HG02798 (cell line): ENCODE data around the gene TSBP1.

ENCODE experiments used
- ATAC-seq: cut with Tn5 transposase; IDR thresholded peaks from one replicate; pipeline ENCODE4 v1.9.1; 2021; ENCODE audit warnings: mild to moderate bottlenecking; ENCODE audit not compliant: unreplicated experiment, poor library complexity

Gene TSBP1, protein sequence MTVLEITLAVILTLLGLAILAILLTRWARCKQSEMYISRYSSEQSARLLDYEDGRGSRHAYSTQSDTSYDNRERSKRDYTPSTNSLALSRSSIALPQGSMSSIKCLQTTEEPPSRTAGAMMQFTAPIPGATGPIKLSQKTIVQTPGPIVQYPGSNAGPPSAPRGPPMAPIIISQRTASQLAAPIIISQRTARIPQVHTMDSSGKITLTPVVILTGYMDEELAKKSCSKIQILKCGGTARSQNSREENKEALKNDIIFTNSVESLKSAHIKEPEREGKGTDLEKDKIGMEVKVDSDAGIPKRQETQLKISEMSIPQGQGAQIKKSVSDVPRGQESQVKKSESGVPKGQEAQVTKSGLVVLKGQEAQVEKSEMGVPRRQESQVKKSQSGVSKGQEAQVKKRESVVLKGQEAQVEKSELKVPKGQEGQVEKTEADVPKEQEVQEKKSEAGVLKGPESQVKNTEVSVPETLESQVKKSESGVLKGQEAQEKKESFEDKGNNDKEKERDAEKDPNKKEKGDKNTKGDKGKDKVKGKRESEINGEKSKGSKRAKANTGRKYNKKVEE

DNA sequence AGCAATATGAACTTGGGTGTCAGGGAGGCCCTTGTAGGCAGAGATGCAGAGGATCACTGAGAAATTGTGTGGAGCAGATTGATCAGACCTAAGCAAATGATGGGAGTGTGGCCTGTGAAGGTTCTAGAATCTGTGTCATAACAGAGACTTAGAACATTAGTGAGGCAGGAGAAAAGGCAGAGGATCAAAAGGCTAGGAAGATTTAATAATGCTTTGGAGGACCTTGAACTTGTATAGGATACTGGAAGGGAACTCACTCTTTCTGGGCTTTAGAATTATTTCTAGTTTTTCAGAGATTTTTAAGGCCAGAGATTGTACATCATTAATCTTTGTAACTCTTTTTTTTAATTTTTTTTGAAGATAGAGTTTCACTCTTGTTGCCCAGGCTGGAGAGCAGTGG, at the start of gene TSBP1:
TSS of gene TSBP1 (minus strand) at position 101 of the 400 bp plus-strand sequence. CDS start 197 bp downstream, outside the sequence.
- no peak for ATAC-seq

DNA sequence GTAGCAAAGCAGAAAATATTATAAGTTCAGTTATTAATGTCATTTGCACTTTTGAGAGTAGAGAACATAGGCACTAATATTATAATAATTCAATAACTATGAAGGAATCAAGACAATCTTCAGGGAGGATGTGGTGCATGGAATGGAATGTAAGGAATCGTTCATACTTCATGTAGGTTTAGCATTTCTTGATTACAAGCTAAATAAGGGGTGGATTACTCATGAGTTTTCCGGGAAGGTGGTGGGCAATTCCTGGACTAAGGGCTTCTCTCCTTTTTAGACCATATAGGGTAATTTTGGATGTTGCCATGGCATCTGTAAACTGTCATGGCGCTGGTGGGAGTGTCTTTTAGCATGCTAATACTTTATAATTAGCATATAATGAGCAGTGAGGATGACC, 44.3 kb upstream of the TSBP1 start:
- no peak for ATAC-seq

DNA sequence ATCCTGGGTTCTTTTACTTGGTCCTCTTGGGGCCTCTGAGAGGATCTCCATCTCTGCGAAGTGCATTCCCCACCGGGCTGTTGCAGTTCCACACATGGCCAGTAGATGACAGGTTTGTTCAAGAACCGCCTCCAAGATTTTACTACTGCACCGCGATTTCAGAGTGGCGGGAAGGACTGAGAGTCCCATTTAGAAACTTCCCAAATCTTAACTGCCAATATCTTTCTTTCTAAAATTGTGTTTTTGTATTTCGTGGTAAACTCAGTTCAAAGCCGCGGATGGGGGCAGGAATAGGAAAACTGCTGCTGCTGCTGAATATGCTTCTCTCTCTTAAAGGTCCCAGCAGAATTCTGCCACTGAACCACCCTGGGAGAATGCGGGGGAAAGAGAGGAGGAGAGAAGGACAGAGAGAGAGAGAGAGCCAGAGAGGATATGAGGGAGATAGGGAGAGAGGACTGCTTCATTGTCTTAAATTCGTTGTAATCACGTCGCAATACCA, 43.9 kb upstream of the TSBP1 start:
- no peak for ATAC-seq

DNA sequence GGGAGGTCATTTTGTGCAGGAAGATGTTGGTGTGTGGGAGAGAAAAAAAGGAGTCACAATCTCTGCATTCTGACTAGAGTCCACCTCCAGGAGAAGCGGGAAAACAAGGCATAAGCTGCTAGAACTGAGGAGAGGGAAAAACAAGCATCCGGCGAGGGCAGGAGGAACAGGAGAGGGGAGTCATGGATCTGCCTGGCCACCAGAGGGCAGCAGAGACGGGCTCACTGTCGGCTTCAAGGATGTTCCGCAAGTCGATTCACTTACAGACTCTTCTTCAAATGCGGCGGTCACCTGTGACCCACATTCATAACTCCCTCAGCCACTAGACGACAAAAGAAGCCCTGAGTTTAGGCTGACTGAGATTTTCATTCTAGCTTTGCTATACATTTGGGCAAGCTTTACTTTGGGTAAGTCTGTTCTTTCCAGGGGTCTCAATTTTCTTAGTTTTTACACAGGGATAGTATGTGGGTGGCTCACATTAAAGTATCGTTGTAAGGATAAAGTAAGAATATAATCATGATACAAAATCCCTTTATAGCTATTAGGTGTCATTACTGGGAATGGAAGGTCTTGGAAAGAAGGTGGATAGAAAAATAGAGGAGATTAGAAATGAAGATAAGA, 41.8 kb upstream of the TSBP1 start:
- peak; percentile 70 for ATAC-seq

DNA sequence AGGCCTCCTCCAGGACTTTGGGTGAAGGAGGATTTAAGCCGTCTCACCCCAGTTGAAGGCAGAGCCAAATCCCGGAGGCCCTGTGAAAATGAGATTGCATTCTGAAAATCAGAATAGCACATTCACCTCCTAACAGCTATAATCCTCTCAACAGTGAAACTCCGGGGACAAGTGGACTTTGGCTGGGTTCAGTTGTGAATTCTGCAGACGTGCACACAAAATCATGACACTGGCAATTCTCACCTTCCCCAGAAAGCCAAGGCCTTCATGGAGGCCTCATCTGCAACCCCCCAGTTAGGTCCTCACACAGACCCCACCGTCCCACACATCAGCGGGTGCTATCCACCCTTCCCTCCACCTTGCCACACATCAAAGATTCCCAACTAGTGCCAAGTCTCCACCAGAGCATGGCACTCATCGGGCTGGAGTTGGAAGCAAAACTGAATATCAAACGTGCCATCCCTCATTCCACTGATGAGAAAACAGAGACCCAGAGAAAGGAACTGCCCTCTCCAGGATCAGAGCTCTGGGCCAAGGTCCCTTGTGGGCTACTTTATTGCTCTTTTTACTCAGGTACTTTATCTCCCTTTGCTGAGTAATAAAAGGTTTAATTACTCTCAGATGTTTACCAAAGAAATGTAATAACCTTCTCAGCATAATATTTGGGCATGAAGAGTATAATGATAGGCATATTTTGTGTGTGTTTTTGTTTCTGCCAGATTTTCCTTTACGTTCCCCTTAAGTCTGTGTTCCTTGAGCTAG, 40.0 kb upstream of the TSBP1 start:
- ATAC-seq = no peak

DNA sequence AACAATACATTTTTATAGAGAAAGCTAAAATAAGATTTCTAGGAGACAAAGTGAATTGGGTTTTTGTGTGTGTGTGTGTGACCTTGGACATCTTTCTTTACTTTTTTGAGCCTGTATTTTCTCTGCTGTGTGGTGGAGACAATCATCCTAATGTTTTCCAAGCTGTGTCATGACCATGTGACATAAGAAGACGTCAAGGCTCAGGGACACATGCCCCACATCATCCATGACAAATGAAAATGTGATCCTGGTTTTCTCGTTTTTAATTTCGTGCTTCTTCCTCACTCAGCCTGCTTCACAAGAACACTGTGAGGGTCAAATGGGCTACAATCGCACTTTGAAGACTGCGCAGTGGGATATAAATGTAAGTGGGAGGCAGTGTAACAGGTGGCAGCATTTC, 39.2 kb upstream of the TSBP1 start:
- ATAC-seq = no peak

DNA sequence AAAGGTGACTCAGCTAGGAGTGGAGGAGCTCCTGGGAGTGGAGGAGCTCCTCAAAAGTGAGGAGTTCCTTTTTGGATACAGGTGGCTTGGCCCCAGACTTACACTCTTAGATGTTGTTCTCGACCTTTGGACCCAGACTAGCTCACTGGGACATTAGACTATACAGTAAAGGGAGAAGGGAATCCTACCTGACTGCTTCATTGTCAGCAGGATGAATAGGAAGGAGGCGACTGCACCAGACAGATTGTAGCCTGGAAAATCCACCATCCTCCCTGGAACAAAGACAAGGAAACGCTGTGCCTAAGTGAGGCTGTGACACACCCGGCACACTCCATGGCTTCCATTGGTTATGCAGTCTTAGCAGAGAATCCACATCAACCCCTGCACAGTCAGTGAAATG, 35.2 kb upstream of the TSBP1 start, which contains the start of gene BTNL2:
TSS of gene BTNL2 (minus strand) at position 325 of the 400 bp plus-strand sequence. CDS start at position 267, 58 bp downstream.
- no peak for ATAC-seq

DNA sequence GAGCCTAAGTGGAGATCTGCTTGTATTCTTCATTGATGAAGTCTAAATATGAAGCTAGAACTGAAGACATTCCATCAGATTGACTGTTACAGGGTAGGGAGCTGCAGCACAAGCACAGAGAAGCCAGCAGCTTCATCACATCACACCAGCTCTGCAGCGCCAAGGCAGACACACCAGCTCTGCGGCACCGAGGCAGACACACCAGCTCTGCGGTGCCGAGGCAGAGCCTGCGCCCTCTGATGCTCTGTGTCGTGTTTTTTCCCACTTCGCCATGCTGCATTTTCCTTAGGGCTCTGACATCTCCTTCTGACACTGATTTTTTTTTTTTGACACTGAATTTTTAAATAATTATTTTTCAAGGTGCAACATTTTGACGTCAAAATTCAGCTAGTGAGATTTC, 34.5 kb upstream of the TSBP1 start:
- ATAC-seq = no peak

DNA sequence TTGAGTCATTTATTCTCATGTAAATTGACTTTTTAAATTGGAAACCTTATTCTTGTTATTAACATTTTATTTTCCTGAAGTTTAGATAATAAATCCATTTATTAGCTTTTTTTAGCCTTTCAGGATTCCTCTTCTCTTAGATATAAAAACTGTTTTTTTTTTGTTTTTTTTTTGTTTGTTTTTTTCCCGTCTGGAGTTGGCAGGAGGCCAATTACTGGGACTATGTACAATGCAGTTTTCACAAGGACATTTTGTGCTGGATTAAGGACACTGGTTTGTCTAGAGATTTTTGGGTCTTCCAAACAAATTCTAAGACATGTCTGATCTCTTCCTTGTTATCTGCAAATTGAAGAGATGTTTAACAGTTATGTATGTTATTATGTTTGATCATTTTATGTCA, 34.0 kb upstream of the TSBP1 start:
- ATAC-seq = no peak

DNA sequence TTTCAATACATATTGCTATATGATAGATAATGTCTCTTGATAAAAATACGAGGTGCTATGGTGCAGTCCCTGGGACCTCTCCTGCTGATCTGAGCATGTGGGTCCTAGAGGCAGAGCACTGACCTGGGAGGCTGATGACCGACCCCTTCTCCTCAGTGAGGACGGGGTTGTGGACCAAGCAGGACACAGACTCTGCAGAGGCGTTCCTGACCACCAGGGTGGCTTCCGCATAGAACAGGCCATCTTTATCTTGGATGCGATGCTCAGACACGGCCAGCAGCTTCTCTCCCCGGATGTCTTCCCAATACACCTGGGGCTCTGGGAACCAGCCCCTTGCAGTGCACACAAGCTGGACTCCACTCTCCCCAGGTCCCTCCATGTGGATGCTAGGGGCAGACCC, 31.1 kb upstream of the TSBP1 start:
- ATAC-seq = no peak

DNA sequence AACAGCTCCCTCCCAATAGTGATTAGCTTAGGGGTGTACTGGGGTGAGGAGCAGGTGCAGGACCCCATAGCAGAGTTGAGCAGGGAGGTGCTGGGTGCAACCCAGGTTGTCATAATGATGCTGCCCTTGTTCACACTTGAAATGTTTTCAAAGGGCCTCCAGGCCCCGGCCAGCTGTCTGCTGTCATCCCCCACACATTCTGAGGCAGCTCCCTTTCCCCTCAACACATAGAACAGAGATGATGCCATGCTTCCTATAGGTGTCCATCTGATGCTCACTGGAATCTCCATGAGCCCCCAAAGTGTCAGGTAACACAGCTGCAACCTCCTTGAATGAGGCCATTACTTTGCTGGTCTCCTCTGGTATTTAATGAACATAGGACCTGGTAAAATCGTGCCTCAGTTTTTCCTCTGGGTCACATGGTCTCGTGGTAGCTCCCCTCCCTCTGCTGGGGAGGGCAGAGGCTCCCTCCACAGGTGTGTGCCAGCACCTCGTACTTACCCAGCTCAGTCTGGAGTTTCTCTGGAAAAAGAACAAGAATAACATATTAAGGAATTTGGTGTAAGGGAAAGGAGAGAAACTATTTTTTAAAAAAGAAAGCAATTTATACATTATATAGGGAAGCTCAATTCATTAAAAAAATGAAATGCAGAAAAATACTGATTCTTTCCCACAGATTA, 29.7 kb upstream of the TSBP1 start:
- ATAC-seq = no peak

DNA sequence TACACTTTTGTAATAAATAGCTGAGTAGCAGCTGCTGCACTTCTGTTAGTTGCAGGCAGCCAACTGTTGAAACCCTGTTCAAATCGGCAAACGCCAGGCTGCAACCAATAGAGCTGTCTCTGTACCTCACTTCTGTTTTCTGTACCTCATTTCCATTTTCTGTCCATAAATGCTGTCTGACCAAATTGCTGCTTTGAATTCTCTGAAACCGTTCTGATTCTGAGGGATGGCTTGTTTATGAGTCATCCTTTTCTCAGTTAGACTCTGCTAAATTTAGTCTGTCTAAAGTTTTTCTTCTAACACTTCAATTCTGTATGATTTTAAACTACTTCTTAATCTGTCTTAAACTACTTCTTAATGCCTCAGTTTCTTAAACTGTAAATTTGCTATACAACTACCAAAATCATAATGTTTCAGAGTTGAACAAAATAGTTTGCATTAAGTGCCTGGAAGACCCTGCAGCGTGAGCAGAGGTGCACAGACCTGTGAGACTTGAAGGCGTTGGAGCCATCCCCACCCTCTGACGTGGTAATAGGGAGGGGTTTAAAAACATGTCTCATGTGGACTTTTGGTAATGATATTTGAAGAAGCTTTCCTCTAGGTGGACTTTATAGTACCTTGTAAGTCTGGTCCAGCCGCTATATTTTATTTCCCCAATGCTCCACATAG, 25.7 kb upstream of the TSBP1 start:
- peak; percentile 89 for ATAC-seq

DNA sequence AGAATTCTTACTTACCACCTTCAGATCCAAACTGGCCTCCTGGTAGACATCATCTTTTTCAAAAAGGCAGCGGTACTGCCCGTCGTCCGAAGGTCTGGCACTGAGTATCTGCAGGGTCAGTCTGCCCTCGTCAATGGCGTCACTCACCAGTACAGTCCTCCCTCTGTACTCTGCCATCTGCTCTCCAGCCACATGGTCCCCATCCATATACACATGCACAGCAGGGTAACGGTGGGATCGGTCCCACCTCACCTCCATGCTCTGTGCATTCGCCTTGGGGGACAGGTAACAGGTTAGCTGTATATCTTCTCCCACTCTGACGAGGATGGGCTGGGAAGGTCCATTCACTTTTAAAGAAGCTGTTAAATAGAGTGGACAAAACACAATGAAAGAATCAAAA, 24.3 kb upstream of the TSBP1 start:
- no peak for ATAC-seq

DNA sequence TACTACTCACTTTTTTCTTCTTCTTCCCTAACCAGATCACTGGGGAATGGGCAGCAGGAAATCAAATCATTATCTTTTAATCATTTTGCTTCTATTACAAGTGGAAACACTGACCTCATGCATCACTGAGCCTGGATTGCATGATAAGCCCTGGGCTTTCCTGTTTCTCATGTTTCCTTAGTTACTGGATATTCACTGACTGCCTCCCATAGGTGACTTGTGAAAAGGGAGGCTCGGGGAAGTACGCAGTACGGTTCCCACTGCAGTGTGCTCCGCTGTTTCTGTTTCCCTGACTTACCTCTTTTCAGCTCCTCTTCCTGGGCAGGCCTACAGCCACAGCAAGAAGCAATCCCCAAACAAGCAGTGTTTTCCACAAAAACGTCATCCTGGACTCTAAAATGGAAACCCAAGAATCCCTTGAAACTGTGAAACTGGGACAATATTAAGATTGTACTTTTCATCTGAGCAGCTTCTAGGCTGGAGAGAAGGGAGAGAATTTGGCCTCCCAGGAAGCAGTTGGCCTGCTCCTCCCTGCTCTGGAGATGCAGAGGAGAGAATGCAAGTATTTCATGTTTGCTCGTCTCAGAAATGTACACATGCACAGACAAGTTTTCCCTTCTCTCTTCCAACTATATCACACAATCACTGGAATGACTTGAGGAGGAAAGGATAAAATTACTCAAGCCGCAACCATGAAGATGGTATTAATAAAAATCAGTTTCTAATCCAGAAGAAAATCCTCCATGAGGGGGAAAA, 22.1 kb upstream of the TSBP1 start:
- no peak for ATAC-seq

DNA sequence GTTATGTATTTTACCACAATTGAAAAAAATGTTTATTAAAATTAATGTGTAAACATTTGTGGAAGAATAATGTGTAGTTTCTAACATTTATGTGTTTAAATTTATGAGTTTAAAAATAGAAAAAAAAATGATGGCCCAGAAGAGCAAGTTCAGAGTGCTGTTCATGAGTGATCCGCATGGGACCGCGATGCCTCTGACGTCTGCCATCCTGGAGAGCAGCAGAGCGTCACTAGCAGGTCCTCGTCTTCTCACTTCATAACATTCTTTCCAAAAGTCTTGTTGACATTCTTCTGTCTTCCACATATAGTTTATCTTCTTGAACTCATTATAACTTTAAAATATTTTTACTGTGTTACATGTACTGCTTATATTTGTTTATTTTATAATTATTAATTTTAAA, 19.8 kb upstream of the TSBP1 start:
- no peak for ATAC-seq

DNA sequence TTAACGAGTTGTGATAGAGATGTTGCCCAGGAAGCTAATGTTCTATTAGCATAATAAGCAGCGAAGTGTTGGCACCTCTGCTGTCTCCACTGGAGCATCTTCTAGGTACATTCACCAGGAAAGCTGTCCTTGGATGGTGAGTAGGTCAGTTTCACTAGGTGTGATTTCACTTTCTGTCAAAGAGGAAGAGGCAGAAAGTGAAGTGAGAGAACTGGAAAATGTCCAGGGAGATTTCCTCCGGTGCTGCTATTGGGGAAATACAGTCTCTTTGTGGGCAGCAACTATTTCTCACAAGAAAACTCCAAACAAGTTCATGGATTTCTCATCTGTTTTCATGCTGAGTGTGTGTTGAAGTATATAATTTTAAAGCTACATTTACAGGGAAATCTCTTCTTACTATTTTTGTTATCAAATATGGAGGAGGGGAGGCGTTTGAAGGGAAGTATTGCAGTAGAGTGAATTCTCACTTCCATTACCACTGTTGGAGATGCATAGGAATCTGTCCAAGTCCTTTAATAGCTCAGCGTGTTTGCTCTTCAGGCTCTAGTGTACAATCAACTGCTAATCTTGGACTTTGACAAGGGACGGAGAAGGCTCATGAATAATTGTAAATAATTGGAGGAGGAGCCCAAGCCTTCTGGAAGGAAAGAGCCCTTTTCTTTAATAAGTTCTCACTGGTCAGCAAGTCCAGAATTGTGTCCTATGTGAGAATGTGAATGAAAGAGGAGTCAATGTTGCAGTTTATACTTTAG, 16.1 kb upstream of the TSBP1 start:
- no peak for ATAC-seq

DNA sequence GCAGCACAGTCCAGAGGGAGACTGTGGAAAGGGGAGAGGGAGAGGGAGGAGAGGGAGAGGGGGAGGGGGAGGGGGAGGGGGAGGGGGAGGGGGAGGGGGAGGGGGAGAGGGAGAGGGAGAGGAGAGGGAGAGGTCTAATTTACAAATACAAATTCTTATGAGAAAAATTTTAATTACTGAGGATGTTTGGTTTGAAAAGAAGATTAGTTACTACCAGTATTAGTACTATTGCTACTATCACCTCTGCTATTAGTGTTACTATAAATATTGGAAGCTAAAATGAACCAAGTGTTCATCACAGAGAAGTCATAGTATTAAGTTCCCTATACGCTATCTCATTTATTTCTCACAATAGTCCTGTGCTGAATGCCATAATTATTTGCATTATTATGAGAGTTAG, 14.3 kb upstream of the TSBP1 start:
- ATAC-seq = no peak

DNA sequence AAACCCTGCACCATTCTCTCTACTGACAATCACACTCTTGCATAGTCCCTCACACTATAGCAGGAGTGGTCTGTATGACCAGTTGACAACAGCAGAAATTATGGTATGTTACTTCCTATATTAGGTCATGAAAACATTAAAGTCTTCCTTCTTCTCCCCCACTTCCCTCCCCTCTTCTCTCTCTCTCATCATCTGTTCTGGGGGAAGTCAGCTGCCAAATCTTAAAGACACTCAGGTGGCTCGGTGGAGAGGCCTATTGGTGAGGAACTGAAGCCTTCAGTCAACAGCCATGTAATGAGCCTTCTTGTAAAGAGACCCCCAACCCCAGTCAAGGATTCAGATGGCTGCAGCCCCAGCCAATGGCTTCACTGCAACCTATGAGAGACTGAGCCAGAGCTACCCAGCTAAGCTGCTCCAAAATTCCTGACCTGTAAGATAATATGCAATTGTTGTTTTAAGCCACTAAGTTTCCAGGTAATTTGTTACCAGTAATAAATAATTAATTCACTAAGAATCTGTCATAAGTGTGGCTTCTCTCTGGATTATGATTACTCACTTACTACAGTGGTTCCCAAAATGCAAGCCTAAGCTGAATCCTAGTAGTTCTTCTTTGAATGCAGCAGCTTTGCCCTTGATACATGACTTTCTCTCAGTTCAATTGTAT, 11.2 kb upstream of the TSBP1 start:
- no peak for ATAC-seq
